Natural killer cell (primary cell): ENCODE results near the gene RGS1. TPM values are rescaled to one million over a fixed set of nuclear protein-coding genes. Genes with fewer than 3 reads are reported as not detected.

Experiments used
- ATAC-seq, 3 donors: fragments of 150-1000 bp in 2 of 3; fragments of 200-7000 bp in 1 of 3; cut with Tn5 transposase; 1 replicate in 1 of 3; 2 replicates in 2 of 3; pipeline ENCODE4 v1.10.0; 2021; ENCODE audit warnings: mild to moderate bottlenecking in 2 of 3, moderate library complexity in 2 of 3
- DNase-seq, 2 donors: peaks; one replicate each; pipeline versions ENCODE4 v3.0.0 to v3.0.0-alpha.2; 2013 to 2021; ENCODE audit warnings: mixed read lengths in 1 of 2
- H3K27ac ChIP-seq: one replicate; pipeline ENCODE4 v1.5.1; 2013; ENCODE audit warnings: mild to moderate bottlenecking, low read length
- H3K27me3 ChIP-seq: one replicate; pipeline ENCODE4 v1.6.1; 2013; ENCODE audit warnings: low read length; ENCODE audit not compliant: control insufficient read depth, insufficient read depth
- H3K36me3 ChIP-seq: one replicate; pipeline ENCODE4 v1.6.1; 2013; ENCODE audit warnings: low read length; ENCODE audit not compliant: control insufficient read depth, insufficient read depth
- H3K4me1 ChIP-seq: one replicate; pipeline ENCODE4 v1.6.1; 2013; ENCODE audit warnings: low read length; ENCODE audit not compliant: control insufficient read depth, insufficient read depth
- H3K4me3 ChIP-seq: one replicate; pipeline ENCODE4 v1.5.1; 2013; ENCODE audit warnings: low read length
- H3K9me3 ChIP-seq: one replicate; pipeline ENCODE4 v1.6.1; 2013; ENCODE audit warnings: low read length; ENCODE audit not compliant: control insufficient read depth, insufficient read depth
- H3K27ac Mint-ChIP-seq, 2 donors: one replicate each; pipeline ENCODE4 v1.8.0; 2022; ENCODE audit warnings: mild to moderate bottlenecking in 2 of 2, mixed read lengths in 2 of 2, moderate library complexity in 1 of 2
- H3K27me3 Mint-ChIP-seq, 2 donors: one replicate each; pipeline ENCODE4 v1.8.0; 2022; ENCODE audit warnings: low read depth in 2 of 2, mixed read lengths in 2 of 2
- H3K36me3 Mint-ChIP-seq: one replicate; pipeline ENCODE4 v1.8.0; 2022; ENCODE audit warnings: mixed read lengths
- H3K4me1 Mint-ChIP-seq, 2 donors: one replicate each; pipeline ENCODE4 v1.8.0; 2022; ENCODE audit warnings: mixed read lengths in 2 of 2
- H3K4me3 Mint-ChIP-seq: one replicate; pipeline ENCODE4 v1.8.0; 2022; ENCODE audit warnings: mild to moderate bottlenecking, moderate library complexity, mixed read lengths
- H3K9me3 Mint-ChIP-seq, 2 donors: one replicate each; pipeline ENCODE4 v1.8.0; 2022; ENCODE audit warnings: mixed read lengths in 2 of 2
- WGBS: methylation state at CpG from one replicate; pipeline ENCODE4 v1.1.7; 2013; ENCODE audit warnings: missing lambda C conversion rate; ENCODE audit not compliant: insufficient coverage; 5-methylcytosine and 5-hydroxymethylcytosine counted together
- intact Hi-C: fragments of 100-400 bp; cut with micrococcal nuclease; formaldehyde crosslinking; loops from one replicate; pipeline ENCODE4 v1.14.2; 2022
- total RNA-seq, 4 donors: library from RNA; stranded (reverse); fragments of 120-200 nt in 1 of 4; gene quantifications; one replicate each; pipeline versions ENCODE4 v1.2.3 to v1.2.4, GENCODE V29; 2013 to 2022
- TF ChIP-seq, protein P1 (sequence below): fragments of 200-600 bp; IDR thresholded peaks from one replicate; pipeline ENCODE4 v1.8.0; 2022; ENCODE audit warnings: antibody characterized with exemption

Gene RGS1
- total RNA-seq, 3 donors from 2014 or later (not counting 1 experiment from before 2014, with no cell fraction given), result 306 to 365 (median 343) TPM

DNA sequence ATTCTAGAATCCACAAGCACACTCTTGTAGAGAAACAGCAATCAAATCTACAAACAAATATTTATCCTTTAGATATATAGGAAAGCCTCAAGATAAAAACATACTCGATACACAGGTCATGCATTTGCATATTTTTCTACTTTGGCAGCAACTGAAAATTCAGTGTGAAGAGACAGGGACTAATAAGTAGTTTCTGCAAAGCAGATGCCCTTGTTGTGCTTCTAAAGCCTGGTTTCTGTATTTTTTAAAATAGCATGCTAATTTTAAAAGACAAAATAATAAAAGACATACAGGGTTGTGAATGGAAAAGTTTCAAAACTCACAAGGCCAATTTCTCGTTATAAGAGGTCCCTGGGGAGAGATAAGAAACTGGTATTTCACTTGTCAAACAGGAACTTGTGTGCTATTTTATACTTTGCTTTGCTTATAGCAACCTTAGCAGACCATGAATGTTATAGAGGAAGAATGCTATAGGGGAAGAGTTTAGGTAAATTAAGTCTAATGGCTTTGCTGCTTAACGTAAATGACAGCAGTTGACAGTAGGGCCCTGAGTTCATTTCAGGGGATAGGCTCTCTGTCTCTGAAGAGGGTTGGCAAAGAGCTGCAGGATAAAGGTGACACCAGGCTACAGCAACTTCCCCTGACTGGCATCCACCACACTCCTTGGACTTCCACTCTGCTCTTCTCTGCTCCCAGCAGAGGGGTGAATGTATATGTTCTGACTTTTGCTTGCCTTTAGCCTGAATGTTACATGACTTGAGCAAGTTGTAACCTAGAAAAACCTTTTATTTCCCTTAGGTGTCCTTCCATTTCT lies 51.0 kb downstream of the RGS1 start:
- Histone ChIP-seq H3K36me3 (no peaks in the 10 kb centered on the region), H3K4me1 (no peaks in the 10 kb centered on the region), H3K4me3 (no peak overlapping the region), H3K27ac (no peak overlapping the region), H3K27me3 (peaks cover 2% of the 10 kb centered on the region), H3K9me3 (no peaks in the 10 kb centered on the region)
- no peak for DNase-seq
- Mint-ChIP-seq H3K9me3 (no peaks in the 10 kb centered on the region), H3K36me3 (no peaks in the 10 kb centered on the region), H3K27ac (no peak overlapping the region), H3K27me3 (peaks cover 13 to 23% of the 10 kb centered on the region in 2 donors), H3K4me3 (no peak overlapping the region), H3K4me1 (no peaks in the 10 kb centered on the region)
- TF ChIP-seq, protein P1, sequence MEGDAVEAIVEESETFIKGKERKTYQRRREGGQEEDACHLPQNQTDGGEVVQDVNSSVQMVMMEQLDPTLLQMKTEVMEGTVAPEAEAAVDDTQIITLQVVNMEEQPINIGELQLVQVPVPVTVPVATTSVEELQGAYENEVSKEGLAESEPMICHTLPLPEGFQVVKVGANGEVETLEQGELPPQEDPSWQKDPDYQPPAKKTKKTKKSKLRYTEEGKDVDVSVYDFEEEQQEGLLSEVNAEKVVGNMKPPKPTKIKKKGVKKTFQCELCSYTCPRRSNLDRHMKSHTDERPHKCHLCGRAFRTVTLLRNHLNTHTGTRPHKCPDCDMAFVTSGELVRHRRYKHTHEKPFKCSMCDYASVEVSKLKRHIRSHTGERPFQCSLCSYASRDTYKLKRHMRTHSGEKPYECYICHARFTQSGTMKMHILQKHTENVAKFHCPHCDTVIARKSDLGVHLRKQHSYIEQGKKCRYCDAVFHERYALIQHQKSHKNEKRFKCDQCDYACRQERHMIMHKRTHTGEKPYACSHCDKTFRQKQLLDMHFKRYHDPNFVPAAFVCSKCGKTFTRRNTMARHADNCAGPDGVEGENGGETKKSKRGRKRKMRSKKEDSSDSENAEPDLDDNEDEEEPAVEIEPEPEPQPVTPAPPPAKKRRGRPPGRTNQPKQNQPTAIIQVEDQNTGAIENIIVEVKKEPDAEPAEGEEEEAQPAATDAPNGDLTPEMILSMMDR, result no peak
- no peak for ATAC-seq
- 75% methylated on average over 2 of the region's 3 CpGs for WGBS
- intact Hi-C loops, result no loop called here

DNA sequence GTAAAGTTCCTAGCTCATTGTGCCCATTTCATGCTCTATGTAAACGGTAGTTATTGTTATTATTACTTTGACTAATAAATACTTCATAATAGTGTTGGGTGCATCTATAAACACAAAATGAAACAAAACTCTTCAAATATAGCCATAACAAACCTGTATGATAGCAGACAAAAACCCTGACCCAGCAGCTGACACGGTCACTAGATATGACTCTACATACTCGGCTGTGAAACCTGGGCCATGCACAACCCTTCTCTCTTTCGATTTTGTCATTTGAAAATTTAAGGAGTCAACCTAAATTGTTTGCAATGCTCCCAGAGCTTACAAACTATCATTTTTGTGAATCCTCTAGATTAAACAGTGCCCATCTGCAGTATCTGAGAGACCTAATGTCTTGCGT lies 52.3 kb downstream of the RGS1 start:
- Histone ChIP-seq H3K36me3 (no peaks in the 10 kb centered on the region), H3K4me1 (no peaks in the 10 kb centered on the region), H3K9me3 (no peaks in the 10 kb centered on the region), H3K27me3 (peaks cover 4% of the 10 kb centered on the region), H3K27ac (no peak overlapping the region), H3K4me3 (no peak overlapping the region)
- no peaks in the 10 kb centered on the region for H3K36me3 Mint-ChIP-seq
- H3K4me3 Mint-ChIP-seq, result no peak overlapping the region
- peaks cover 13 to 15% of the 10 kb centered on the region in 2 donors for H3K27me3 Mint-ChIP-seq
- intact Hi-C loops, result no loop called here
- H3K4me1 Mint-ChIP-seq, result no peaks in the 10 kb centered on the region
- H3K27ac Mint-ChIP-seq, result no peak overlapping the region
- no peak for DNase-seq
- no peak for ATAC-seq
- H3K9me3 Mint-ChIP-seq, result no peaks in the 10 kb centered on the region
- TF ChIP-seq, protein P1, result no peak
- WGBS, result 94% methylated on average over 3 of the region's 5 CpGs

DNA sequence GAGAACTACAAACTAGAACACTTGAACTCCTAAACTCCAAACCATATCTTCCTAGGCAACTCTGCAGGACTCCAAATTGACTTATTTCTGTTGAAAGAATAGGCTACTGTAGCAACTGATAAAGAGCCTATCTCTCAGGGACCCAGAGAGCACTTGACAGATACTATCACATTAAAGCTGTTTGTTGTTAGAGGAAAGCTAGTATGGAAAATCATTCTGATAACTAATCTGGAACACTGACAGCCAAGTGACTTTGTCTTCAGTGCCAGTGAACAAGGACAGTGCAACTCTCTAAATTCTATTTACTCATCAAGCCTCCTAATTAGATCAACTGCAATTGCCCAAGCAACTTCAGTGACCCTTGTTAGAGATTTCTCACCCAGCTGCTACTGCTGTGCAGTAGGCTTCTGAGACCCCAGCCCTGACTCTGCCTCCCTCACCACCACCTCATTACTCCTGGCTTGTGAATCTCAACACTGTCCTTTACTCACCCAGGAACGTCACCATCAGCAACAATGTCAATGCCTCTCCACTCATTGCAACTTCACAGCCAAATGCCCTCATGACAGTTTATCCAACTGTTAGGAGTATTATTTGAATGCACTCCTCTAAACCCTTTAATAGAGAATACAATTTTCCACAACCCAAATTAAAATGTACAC lies 53.0 kb downstream of the RGS1 start:
- no peak for ATAC-seq
- Histone ChIP-seq H3K36me3 (no peaks in the 10 kb centered on the region), H3K27ac (no peak overlapping the region), H3K4me3 (no peak overlapping the region), H3K9me3 (no peaks in the 10 kb centered on the region), H3K4me1 (no peaks in the 10 kb centered on the region), H3K27me3 (peaks cover 4% of the 10 kb centered on the region)
- H3K4me1 Mint-ChIP-seq, result no peaks in the 10 kb centered on the region
- intact Hi-C loops, result no loop called here
- no peak for DNase-seq
- H3K4me3 Mint-ChIP-seq, result no peak overlapping the region
- TF ChIP-seq, protein P1, result no peak
- no peaks in the 10 kb centered on the region for H3K9me3 Mint-ChIP-seq
- H3K27ac Mint-ChIP-seq, result no peak overlapping the region
- WGBS, result 90% methylated on average over 1 of the region's 1 CpG
- no peaks in the 10 kb centered on the region for H3K36me3 Mint-ChIP-seq
- peaks cover 11 to 12% of the 10 kb centered on the region in 2 donors for H3K27me3 Mint-ChIP-seq
